ENCODE results near the gene ZNF831.

The ZNF831 gene

DNA sequence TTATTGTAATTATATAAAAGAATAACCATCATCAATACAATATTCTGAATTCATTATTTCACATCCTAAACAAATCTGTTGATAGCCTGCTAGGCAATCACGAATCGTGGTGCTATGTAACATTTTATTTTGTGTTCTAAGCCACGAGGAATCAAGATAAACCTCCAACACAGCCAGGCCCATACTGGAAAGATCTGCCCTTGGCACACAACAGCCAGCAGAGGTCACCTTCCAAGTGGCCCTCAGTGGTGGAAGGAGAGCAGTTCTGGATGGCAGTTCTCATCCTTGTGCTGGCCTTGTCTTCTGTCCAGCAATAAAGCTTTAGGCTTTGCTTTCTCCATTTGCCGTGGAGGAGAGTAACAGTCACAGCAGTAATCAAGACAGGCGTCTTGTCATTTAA is 13.2 kb downstream of the ZNF831 start:
- Histone ChIP-seq H3K4me3 (ENCODE audit: low read length) (no peak overlapping the region), H3K36me3 (ENCODE audit: insufficient read depth, low read depth, low read length) (no peaks in the 10 kb centered on the region), H3K27ac (ENCODE audit: low read length) (no peak overlapping the region), H3K9ac (ENCODE audit: low read depth, low read length) (no peak overlapping the region), H3K9me3 (ENCODE audit: insufficient read depth, low read depth, low read length) (no peaks in the 10 kb centered on the region), H3K4me1 (ENCODE audit: insufficient read depth, low read length) (no peaks in the 10 kb centered on the region), H3K27me3 (ENCODE audit: insufficient read depth, low read length) (no peaks in the 10 kb centered on the region)

DNA sequence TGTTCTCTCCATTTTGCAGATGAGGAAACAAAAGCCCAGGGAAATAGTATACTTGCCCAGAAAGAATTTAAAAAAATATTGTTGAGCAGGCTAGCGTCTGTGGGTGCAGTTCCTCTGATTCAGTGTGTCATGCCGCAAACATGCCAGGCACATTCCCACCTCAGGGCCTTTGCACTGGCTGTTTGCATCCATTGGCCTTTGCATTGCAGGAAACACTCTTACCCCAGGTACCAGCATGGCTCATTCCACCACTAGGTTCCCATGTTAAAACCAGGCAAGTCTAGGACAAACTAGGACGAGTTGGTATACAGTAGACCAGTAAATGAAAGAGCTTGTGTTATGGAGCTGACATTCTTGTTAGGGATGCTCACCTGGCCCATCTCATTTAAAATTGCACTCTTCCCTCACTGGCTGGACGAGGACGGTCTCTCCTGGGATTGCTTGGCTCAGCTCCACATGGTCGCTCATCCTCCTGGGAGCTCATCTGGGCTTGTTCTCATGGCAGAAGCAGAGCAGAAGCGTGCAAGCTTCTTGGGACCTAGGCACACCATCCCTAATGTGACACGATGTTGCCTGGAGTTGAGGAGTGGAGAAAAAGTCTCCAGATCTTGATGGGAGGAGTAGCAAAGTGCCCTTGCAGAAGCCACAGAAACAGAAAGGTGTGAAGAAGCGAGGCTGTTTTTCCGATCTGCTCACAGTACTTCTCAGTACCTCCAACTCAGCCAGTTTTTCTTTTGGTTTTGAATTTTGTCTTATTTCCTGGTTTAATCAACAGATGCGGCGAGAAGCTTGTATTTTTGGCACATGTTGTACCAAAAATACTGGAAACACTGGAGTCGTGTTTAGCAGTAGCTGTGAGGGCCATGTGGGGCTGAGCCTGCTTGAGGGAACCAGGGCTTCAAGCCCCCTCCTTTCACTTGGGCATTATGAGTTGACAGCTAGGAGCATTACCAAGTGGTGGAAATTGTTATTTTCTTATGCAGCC is 13.9 kb downstream of the ZNF831 start:
- Histone ChIP-seq H3K9ac (ENCODE audit: low read depth, low read length) (no peak overlapping the region), H3K9me3 (ENCODE audit: insufficient read depth, low read depth, low read length) (no peaks in the 10 kb centered on the region), H3K27me3 (ENCODE audit: insufficient read depth, low read length) (no peaks in the 10 kb centered on the region), H3K4me1 (ENCODE audit: insufficient read depth, low read length) (no peaks in the 10 kb centered on the region), H3K4me3 (ENCODE audit: low read length) (no peak overlapping the region), H3K27ac (ENCODE audit: low read length) (no peak overlapping the region), H3K36me3 (ENCODE audit: insufficient read depth, low read depth, low read length) (no peaks in the 10 kb centered on the region)

DNA sequence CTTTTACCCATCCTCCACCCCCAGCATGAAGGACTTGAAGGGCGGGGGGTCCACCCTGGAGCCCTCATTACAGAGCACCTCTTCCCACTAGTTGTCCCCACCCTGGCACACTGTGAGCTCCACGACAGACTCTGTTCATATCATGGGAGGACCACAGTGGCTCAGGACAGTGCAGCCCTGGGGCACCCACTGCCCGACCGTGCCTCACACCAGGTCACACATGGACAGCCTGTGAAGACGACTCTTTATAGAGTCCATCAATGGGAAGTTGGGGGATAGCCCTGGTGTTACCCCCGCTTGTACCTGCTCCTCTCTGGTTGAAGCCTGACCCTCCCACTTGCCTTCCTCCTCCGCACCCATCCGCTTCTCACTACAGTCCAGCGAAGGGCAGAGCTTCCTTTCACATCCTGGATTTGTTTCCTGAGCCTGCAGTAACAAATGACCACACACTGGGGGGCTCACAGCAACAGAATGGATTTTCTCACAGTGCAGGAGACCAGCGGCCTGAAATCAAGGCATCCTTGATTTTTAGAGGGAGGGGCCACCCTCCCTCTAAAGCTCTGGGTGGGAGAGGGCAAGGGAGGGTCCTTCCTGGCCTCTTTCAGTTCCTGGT is 15.5 kb downstream of the ZNF831 start:
- no peak overlapping the region for H3K4me3 ChIP-seq (ENCODE audit: low read length)
- no peaks in the 10 kb centered on the region for H3K36me3 ChIP-seq (ENCODE audit: insufficient read depth, low read depth, low read length)
- no peaks in the 10 kb centered on the region for H3K9me3 ChIP-seq (ENCODE audit: insufficient read depth, low read depth, low read length)
- H3K4me1 ChIP-seq (ENCODE audit: insufficient read depth, low read length), result no peaks in the 10 kb centered on the region
- H3K27ac ChIP-seq (ENCODE audit: low read length), result no peak overlapping the region
- no peaks in the 10 kb centered on the region for H3K27me3 ChIP-seq (ENCODE audit: insufficient read depth, low read length)
- no peak overlapping the region for H3K9ac ChIP-seq (ENCODE audit: low read depth, low read length)

DNA sequence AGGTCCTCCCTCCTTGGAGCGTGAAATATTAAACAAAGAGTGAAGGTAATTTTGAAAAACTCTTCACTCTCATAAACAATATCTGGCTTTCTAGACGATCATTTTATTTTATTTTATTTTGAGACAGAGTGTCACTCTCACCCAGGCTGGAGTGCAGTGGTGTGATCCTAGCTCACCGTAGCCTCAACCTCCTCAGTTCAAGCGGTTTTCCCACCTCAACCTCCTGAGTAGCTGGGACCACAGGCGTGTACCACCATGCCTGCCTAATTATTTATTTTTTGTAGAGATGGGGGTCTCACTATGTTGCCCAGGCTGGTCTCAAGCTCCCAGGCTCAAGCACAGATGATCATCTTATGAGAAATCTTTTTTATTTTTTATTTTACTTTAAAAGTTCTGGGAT is 16.4 kb downstream of the ZNF831 start:
- Histone ChIP-seq H3K27me3 (ENCODE audit: insufficient read depth, low read length) (no peaks in the 10 kb centered on the region), H3K9me3 (ENCODE audit: insufficient read depth, low read depth, low read length) (no peaks in the 10 kb centered on the region), H3K36me3 (ENCODE audit: insufficient read depth, low read depth, low read length) (no peaks in the 10 kb centered on the region), H3K4me1 (ENCODE audit: insufficient read depth, low read length) (no peaks in the 10 kb centered on the region), H3K27ac (ENCODE audit: low read length) (no peak overlapping the region), H3K9ac (ENCODE audit: low read depth, low read length) (no peak overlapping the region), H3K4me3 (ENCODE audit: low read length) (no peak overlapping the region)

DNA sequence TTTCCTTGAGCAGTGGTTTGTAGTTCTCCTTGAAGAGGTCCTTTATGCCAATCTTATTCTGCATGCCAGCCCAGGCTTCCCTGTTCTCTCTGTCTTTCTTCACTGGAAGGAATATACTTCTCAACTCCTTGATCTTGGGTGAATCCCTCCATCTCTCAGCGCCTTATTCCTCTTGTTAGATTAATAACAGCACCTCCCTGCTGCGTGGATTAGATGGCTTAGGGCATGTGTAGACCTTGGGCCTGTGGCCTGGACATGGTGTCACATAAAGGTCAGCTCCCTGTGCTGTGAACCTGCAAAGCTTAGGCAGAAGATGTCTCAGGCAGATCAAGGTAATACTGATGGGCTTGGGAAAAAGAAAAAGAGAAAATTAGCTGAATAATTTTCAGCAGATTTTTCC is 18.3 kb downstream of the ZNF831 start:
- H3K36me3 ChIP-seq (ENCODE audit: insufficient read depth, low read depth, low read length), result no peaks in the 10 kb centered on the region
- no peak overlapping the region for H3K27ac ChIP-seq (ENCODE audit: low read length)
- H3K9ac ChIP-seq (ENCODE audit: low read depth, low read length), result no peak overlapping the region
- no peaks in the 10 kb centered on the region for H3K27me3 ChIP-seq (ENCODE audit: insufficient read depth, low read length)
- H3K4me3 ChIP-seq (ENCODE audit: low read length), result no peak overlapping the region
- H3K9me3 ChIP-seq (ENCODE audit: insufficient read depth, low read depth, low read length), result no peaks in the 10 kb centered on the region
- no peaks in the 10 kb centered on the region for H3K4me1 ChIP-seq (ENCODE audit: insufficient read depth, low read length)

DNA sequence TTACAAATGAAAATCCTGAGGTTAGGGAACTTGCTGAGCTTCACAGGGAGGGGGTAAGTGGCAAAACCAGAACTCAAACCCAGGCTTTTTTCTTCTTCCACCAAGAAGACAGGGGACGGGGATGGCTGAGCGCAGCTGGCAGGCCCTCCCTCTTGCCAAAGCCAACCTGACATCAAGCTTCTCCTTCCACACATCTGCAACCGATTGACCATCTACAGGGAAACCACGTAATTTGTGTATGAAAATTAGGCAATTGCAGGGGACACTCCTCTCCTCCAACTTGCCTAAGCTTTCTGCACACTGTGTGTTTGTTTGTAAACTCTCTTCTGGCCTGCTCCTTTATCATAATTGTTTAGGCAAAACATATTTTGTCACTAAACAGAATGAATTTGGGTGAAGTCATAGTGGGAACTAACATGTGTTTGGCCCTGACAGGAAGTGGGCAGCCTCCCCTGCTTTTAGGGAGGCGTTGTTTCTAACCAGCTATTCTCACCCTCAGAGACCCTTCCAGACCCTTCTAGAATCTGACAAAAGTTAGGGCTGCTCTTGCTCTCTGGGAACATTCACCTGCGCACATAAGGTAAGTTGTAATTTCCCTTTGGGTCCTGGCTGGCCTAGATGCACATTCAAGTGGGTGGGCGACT is 18.9 kb downstream of the ZNF831 start:
- no peaks in the 10 kb centered on the region for H3K9me3 ChIP-seq (ENCODE audit: insufficient read depth, low read depth, low read length)
- H3K4me3 ChIP-seq (ENCODE audit: low read length), result no peak overlapping the region
- no peaks in the 10 kb centered on the region for H3K4me1 ChIP-seq (ENCODE audit: insufficient read depth, low read length)
- no peaks in the 10 kb centered on the region for H3K36me3 ChIP-seq (ENCODE audit: insufficient read depth, low read depth, low read length)
- H3K9ac ChIP-seq (ENCODE audit: low read depth, low read length), result no peak overlapping the region
- H3K27me3 ChIP-seq (ENCODE audit: insufficient read depth, low read length), result no peaks in the 10 kb centered on the region
- H3K27ac ChIP-seq (ENCODE audit: low read length), result no peak overlapping the region

DNA sequence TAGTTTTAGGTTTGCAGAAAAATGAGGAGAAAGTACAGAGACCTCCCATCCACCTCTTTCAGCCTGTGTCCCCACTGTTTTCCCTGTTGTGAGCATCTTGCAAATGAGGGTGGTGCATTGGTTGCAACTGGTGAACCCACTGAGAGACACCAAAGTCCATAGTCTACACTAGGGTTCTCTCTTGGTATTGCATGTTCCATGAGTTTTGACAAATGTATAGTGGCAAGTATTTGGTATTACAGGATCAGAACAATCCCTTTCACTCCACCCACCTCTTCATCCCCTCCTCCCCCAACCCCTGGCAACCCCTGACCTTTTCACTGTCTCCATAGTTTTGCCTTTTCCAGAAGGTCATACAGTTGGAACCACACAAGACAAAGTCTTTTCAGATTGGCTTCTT is 20.1 kb downstream of the ZNF831 start:
- Histone ChIP-seq H3K9ac (ENCODE audit: low read depth, low read length) (no peak overlapping the region), H3K36me3 (ENCODE audit: insufficient read depth, low read depth, low read length) (no peaks in the 10 kb centered on the region), H3K27me3 (ENCODE audit: insufficient read depth, low read length) (no peaks in the 10 kb centered on the region), H3K27ac (ENCODE audit: low read length) (no peak overlapping the region), H3K4me1 (ENCODE audit: insufficient read depth, low read length) (no peaks in the 10 kb centered on the region), H3K4me3 (ENCODE audit: low read length) (no peak overlapping the region), H3K9me3 (ENCODE audit: insufficient read depth, low read depth, low read length) (no peaks in the 10 kb centered on the region)

DNA sequence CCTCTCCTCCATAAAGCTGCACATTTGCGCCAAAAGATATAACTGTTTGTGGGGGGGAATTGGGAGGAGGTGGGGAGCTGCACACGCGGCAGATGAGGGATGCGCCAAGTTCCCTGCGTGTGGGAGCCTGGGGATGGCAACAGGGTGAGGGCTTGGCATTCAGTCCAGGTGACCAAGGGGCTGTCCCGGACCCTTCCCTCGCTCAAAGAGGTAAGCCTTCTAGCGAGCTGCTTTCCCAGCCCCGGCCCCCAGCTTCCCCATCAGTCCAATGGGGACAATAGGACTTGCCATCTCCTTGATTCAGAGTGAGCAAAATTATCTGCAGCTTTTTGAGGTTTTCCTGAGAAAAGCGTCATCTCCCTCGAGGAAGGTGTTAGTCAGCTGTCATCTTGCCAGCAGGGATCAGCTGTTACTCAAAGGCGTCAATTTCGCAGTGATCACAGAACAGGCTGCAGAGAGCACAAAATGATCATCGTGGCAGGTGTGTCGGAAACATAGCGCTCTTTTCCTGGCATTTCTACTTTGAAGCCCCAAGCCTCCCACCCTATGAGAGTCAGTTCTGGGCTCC is 21.3 kb downstream of the ZNF831 start:
- H3K36me3 ChIP-seq (ENCODE audit: insufficient read depth, low read depth, low read length), result no peaks in the 10 kb centered on the region
- no peak overlapping the region for H3K4me3 ChIP-seq (ENCODE audit: low read length)
- H3K27me3 ChIP-seq (ENCODE audit: insufficient read depth, low read length), result no peaks in the 10 kb centered on the region
- no peaks in the 10 kb centered on the region for H3K4me1 ChIP-seq (ENCODE audit: insufficient read depth, low read length)
- no peaks in the 10 kb centered on the region for H3K9me3 ChIP-seq (ENCODE audit: insufficient read depth, low read depth, low read length)
- no peak overlapping the region for H3K9ac ChIP-seq (ENCODE audit: low read depth, low read length)
- no peak overlapping the region for H3K27ac ChIP-seq (ENCODE audit: low read length)

DNA sequence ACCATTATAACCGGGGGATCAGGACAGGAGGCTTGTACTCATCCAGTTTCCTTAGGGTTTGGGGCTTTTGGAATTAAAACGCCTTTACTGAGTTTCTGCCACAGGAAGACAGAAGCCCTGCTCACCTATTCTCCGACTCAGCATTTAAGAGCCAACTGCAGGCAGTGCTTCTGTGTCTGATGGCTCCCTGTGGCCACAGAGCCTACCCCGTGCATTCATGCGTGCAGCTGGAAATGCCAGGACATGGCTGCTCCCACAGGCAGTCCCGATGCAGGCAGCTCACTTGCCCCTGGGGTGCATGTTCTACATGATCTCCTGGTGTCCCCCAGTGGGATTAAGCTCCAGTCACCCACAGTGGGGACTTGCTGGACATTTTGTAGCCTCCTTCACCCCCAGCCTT is 22.2 kb downstream of the ZNF831 start:
- Histone ChIP-seq H3K27ac (ENCODE audit: low read length) (no peak overlapping the region), H3K4me1 (ENCODE audit: insufficient read depth, low read length) (no peaks in the 10 kb centered on the region), H3K27me3 (ENCODE audit: insufficient read depth, low read length) (no peaks in the 10 kb centered on the region), H3K4me3 (ENCODE audit: low read length) (no peak overlapping the region), H3K36me3 (ENCODE audit: insufficient read depth, low read depth, low read length) (no peaks in the 10 kb centered on the region), H3K9me3 (ENCODE audit: insufficient read depth, low read depth, low read length) (no peaks in the 10 kb centered on the region), H3K9ac (ENCODE audit: low read depth, low read length) (no peak overlapping the region)

DNA sequence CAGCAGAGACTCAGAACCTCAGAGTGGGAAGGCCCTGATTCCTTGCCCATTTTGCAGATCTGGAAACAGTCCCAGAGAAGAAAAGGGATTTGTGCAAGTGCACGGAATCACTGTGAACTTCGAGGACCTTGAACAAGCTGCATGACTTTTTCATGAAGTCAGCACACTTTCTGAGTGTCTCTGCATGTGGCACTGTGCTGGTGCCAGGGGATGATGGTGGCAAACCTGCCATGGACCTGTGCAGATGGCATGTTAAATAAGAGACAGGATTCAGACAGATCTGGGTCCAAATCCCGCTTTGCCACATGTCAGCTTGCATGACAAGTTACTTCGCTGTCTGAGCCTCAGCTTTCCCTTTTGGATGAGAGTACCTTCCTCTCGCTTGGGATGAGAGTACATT is 26.8 kb downstream of the ZNF831 start:
- Histone ChIP-seq H3K27me3 (ENCODE audit: insufficient read depth, low read length) (no peaks in the 10 kb centered on the region), H3K9me3 (ENCODE audit: insufficient read depth, low read depth, low read length) (no peaks in the 10 kb centered on the region), H3K9ac (ENCODE audit: low read depth, low read length) (no peak overlapping the region), H3K27ac (ENCODE audit: low read length) (no peak overlapping the region), H3K4me1 (ENCODE audit: insufficient read depth, low read length) (no peaks in the 10 kb centered on the region), H3K36me3 (ENCODE audit: insufficient read depth, low read depth, low read length) (no peaks in the 10 kb centered on the region), H3K4me3 (ENCODE audit: low read length) (no peak overlapping the region)

DNA sequence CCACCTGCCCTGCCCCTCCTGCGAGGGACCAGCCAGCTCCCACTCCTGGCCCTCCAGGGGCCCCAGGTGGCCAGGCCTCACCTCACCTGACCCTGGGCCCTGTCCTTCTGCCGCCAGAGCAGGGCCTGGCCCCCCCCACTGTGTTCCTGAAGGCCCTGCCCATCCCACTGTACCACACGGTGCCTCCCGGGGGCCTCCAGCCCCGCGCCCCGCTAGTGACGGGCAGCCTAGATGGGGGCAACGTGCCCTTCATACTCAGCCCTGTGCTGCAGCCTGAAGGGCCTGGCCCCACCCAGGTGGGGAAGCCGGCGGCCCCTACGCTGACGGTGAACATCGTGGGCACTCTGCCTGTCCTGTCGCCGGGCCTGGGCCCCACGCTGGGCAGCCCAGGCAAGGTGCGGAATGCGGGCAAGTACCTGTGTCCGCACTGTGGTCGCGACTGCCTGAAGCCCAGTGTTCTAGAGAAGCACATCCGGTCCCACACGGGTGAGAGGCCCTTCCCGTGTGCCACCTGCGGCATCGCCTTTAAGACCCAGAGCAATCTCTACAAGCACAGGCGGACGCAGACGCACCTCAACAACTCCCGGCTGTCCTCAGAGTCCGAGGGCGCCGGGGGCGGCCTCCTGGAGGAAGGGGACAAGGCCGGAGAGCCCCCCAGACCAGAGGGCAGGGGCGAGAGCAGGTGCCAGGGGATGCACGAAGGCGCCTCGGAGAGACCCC is 27.6 kb downstream of the ZNF831 start:
- no peaks in the 10 kb centered on the region for H3K4me1 ChIP-seq (ENCODE audit: insufficient read depth, low read length)
- H3K27ac ChIP-seq (ENCODE audit: low read length), result no peak overlapping the region
- H3K9ac ChIP-seq (ENCODE audit: low read depth, low read length), result no peak overlapping the region
- no peaks in the 10 kb centered on the region for H3K9me3 ChIP-seq (ENCODE audit: insufficient read depth, low read depth, low read length)
- no peaks in the 10 kb centered on the region for H3K27me3 ChIP-seq (ENCODE audit: insufficient read depth, low read length)
- no peak overlapping the region for H3K4me3 ChIP-seq (ENCODE audit: low read length)
- H3K36me3 ChIP-seq (ENCODE audit: insufficient read depth, low read depth, low read length), result no peaks in the 10 kb centered on the region

Data from iPS-20b (cell line).